Right kidney (tissue), 1 donor: ENCODE measurements around the gene ABCB4.

Experiments
- DNase-seq: peaks from one replicate; pipeline ENCODE4 v3.0.0-alpha.2; 2016

Gene ABCB4

DNA sequence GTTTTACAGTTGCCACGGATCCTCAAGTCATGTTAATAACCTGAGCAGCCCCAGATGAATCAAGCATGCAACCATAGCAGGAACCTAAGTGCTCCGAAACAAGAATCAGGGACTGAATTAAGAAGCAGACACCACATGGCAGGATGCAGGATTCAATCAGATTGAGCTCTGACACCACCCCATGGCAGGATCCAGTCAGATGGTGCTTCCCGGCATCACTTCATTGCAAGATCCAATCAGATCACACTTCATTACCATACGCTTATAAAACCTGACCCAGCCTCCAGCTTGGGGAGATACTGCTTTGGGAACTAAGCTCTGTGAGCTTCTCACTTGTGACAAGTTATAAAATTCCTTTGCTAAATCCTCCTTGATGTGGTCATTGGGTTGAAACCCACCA lies 55.3 kb downstream of the ABCB4 start:
- no peak for DNase-seq

DNA sequence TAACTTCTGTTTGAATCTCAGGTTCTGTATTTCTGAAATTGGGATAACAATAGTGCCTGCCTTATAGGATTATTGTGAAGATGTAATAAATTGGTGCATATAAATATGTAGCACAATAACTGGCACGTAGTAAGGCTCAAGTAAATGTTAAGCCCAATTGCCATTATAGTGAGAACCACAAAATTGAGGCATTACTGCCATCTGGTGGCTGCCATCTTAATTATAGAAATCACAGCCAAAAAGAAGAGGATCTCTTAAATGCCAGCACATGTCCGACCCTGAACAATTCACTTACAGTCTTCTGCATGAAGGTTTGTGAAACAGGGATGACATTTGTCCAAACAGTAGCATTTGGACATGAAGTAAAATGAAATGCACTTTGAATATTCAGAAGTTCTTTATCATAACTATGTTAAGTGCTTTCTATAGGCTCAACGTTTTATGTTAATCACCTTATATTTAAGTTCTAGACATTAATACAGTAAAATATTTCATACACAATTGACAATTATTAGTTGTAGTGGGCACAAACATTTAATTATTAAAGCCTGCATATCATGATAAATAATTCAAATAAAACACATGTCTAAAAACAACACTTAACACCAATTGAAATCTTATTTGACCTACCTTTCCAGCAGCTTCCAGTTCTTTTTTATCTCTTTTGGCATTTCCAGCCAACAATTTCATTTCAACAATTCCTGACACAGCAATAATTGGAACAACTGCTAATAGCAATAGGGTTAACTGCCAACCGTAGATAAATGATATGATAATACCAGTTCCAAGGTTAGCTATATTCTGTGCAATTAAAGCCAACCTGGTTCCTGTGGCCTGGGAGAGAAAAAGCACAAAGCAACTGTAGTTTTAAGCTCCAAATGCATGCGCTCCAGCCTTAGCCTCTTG lies 58.5 kb downstream of the ABCB4 start:
- DNase-seq = no peak

DNA sequence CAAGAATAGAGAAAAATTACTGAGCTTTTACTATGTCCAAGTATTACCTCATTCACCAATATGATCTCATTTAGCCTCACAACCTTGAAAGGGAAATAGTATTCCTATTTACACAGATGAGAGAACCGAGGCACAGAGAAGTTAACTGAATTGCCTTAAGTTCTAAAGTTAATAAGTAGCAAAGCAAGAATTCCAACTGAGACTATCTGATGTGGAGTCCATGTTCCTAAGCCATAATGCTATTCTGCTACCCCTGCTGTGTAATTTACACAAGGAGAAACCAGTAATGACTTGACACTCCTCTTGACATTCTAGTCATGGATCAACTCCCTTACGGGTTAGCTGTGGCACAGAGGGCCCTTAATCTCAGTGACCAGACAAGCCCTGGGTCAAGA lies 60.7 kb downstream of the ABCB4 start:
- no peak for DNase-seq

DNA sequence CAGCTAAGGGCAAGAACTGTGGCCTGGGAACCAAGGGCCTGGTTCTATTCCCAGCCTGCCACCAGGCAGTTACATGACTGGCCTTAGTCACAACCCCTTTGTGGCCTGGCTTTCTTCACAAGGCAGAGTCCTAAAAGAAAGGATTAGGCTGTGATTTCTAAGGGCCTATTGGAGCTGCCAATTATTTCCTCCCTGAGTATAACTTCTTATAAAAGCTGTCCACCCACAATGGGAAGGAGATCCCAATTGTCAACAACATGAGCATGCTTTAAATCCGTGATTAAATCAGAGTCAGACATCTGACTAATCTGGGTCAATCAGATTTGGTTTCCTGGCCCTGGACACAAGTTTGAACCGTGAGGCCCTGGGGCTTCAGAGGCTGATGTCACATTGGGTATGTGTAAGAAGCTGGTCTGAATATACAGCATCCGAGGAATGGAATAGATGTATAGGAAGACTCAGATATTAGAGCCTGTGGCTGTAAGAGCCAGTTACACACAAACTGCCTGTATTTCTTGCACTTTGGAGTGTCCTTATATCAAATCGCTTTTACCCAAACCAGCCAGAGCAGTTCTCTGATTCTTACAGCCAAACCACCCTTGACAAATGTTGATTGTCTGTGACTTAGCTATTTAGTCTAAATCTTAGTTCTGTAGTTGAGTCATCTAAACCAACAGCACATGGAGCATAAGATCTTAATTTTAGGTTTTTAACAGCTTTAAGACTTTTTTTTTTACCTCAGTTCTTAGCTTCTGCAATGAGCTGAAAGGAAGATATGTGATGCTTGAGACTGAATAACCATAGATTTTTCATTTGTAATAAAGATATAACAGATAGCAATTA lies 61.3 kb downstream of the ABCB4 start:
- DNase-seq = no peak

DNA sequence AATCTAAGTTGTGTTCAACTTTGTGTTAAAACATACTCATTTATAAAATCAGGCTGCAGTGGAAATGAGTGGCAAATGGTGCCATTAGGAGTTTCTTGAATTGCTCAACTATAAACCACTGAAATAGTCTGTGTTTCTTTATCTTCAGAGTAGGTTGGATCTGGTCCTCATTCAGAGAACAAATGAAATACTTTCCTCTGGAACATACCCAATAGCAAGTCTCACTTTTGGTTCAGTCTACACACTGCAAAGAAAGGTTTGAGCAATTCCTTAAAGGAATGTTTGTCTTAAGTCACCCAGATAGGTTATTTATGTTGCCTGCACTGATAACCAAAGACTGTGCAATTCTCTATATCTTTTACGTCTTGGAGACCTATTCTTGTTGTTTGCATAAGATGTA lies 62.5 kb downstream of the ABCB4 start:
- DNase-seq = no peak

DNA sequence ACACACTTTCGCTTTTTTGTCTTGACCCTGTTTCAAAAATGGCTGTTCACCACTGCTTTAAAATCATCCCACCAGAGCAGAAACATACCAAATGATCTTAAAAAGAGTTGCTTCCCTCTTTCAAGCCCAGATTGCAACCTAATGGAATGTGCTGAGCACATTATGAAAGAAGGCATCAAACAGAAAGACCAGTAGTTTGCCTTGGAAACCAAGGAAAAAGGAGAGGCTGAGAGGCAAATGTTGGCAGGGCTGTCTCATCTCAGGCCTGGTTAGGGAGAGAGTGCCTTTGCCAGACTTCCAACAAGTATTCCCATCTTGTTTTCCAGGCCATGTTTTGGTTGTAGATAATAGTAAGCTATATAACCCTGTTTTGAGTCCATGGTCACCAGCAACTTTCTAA lies 64.3 kb downstream of the ABCB4 start:
- DNase-seq = no peak

DNA sequence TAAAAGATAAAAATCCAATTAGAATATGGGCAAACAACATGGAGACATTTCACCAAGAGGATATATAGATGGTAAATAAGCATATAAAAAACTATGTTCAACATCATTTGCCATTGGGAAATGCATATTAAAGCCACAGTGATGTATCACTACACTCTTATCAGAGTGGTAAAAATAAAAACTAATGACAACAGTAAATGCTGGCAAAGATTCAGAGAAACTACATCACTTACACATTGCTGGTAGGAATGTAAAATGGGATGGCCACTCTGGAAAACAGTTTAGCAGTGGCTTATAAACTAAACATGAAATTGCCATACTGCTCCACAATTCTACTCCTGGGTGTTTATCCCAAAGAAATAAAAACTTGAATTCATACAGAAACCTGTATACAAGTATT lies 70.8 kb downstream of the ABCB4 start:
- no peak for DNase-seq

DNA sequence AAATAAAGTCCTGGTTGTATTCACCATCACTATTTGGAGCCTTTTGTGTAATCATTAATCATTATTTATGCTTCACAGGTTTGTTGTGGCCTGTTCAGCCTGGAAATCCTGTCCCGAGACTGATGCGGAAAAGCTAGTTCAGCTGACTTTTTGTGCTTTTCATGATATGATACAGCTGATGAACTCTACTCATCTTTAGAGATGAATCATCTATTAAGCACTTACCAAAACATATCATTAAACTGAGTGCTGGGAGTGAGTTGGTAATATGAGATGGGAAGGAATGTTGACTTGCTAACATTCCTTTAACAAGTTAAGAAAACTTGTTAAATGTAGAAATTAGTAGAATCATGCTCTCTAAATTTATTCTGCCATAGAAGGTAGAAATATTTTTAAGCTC lies 77.0 kb downstream of the ABCB4 start:
- no peak for DNase-seq

DNA sequence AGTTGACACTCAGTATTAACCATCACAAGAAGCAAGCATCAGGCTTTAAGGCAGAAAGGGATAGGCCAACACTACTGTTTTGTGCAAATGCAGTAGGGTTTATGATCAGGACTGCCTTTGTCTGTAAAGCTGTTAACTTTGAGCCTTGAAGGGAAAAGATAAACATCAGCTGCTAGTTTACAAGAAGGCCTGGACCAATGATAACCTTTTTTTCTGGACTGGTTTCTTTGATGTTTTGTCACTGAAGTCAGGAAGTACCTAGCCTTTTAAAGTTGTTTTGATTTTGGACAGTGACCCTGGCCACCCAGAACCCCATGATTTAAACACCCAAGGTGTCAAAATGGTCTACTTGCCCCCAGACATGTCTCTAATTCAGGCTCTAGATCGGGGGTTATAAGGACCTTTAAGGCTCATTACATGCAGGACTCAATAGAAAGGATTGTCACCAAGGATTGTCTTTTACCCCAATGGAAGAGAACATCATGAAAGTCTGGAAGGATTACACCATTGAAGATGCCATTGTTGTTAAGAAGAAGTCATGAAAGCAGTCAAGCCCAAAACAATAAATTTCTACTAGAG lies 79.9 kb downstream of the ABCB4 start:
- no peak for DNase-seq

DNA sequence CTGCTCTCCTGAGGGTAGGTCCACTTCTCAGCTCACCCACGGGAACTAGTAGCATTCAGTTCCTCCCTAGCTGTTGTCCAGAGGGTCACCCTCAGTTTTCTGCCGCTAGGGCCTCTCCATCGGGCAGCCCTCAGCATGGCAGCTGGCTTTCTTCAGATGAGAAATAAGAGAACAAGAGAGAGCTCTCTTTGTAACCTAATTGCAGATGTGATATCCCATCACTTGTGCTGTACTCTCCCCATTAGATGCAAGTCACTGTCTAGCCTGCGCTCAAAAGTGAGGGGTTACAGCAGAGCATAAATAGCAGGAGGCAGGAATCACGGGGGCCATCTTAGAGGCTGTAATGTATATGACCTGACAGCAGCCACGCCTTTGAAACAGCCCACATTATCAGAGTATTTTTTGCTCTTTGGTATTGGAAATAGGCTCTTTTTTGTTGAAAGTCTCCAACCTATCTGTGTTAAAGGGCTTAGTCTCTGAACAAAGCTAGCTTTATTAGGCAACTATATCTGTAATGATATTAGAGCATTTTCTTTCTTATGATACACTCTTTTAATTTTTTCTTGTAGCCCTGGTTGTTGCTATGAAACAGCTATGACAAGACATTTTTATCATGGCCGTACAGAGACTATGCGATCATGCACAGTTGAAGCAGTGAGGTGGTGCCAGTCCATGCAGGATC lies 84.3 kb downstream of the ABCB4 start:
- DNase-seq = no peak

DNA sequence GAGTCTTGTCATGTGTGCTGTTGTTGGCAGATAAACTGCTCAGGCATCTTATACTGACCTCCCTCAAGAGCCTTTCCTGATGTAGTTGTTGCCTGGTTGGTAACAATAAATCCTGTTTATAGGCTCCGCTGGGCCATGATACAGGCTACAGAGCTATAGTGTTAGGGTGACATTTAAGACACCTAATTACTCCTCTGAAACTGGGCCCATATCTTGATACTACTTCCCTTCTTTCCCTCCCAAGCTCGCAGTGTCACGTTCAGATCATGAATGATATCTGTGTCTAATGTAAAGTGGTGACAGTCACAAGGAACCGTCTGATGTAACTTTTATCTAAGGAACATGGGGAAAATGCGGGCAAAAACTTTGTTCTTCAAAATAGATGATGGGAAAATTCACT lies 94.6 kb downstream of the ABCB4 start:
- DNase-seq = no peak

DNA sequence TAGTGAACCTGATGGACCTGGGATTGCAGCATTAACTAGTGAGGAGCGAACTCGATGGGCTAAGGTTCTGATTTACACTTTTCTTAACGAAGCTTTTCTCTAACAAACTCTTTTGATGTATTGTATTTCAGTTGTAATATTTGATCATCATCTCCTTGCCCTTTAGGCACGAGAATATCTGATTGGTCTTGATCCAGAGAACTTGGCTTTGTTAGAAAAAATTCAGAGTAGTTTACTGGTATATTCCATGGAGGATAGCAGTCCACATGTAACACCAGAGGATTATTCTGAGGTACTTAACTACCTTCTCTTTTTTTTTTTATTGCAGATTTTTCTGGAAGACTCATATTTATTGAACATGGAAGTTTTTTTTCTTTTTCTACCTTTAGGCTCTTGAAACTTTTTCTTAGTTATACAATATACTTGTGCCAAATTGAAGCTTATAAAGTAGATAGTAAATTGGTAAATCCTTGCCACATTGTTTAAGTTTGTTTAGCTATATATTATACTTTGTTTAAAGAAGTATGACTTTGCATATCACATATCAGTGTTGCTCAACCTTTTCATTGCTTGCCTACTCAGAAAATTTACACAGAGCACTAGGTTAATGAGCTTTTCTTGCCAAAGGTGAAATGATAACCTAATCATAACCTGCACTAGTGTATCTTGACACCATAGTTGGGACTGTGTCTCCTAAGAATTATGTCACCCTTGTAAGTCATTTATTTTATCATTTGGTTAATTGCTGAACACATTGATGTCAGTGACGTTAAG lies 99.6 kb downstream of the ABCB4 start:
- no peak for DNase-seq

DNA sequence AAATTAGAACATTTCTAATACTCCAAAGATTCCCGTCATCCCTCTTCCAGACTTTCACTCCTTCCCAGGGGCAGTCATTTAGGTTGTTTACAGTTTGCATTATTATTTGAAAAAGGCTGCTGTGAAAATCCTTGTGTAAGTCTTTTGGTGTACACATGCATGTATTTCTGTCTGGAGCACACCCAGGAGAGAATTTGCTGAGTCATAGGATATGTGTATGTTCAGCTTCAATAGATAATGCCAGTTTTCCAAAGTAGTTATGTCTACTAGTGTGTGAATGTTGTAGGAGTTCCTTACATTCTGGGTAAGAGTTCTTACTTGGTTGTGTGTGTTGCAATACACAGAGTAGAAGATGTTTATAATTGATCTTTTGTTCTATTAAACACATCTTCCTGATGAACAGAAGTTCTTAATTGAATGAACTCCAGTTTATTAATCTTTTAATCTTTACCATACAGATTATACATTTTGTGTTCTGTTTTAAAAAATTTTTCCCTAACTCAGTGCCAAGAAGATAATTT lies 104.8 kb downstream of the ABCB4 start:
- no peak for DNase-seq

DNA sequence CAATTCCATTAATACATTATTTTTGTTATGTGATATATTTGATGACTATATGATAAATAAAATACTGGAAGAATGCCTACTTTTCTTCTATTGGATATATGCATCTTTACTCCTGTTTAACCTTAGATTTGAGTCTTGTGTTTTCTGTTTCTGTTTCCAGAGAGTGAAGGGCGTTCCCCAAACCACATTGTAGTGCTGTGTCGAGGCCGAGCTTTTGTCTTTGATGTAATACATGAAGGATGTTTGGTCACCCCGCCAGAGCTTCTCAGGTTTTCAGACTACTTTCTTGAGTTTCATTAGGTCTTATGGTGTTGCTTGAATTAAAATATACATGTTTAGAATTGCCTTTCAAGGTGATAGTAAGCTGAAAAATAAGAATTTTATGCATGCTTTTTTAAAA lies 106.3 kb downstream of the ABCB4 start:
- DNase-seq = no peak

DNA sequence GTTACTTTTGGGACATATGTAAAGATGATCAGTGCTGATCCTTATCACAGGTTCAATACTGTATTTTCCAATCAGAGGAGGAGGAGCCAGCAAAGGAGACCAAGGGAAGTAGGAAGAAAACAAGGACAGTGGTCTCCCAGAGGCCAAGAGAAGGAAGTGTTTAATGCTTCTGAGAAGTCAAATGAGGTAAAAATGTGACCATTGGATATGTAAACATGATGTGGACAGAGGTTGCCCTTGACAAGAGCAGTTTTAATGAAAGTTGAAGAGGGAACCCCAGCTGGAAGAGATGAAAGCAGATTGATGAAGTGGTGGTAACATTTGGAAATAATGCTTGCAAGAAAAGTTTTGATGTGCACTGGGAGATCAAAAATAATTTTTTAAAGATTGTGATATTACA lies 111.2 kb downstream of the ABCB4 start:
- no peak for DNase-seq

DNA sequence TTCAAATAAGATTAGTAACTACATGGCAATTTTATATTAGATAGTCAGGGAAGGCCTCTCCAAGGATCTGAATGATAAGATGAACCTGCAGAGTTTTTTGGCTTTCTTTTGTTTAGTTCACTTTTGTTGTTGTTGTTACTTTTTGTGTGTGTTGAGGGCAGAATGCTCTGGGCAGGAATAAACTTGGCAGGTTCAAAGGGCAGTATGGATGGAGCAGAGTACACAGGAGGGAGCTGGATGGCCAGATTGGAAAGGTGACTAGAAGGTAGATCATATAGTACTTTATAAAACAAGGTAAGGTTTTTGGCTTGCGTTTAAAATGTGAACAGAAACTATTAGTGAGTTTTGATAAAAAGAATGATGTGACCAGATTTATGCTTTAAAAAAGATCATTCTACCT lies 112.1 kb downstream of the ABCB4 start:
- no peak for DNase-seq

DNA sequence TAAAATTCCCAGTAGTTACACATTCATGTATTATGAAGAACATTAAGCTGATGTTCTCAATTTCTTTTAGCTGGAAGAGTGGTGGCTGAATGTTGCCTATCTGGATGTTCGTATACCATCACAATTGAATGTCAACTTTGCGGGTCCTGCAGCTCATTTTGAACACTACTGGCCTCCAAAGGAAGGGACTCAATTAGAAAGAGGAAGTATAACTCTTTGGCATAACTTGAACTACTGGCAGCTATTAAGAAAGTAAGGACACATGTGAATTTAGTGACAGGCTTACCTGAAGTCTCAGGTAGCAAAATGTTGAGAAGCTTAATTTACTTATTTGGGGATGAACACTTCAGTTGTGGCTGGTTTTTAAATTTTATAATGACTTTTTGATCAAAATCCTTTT lies 114.2 kb downstream of the ABCB4 start:
- no peak for DNase-seq

DNA sequence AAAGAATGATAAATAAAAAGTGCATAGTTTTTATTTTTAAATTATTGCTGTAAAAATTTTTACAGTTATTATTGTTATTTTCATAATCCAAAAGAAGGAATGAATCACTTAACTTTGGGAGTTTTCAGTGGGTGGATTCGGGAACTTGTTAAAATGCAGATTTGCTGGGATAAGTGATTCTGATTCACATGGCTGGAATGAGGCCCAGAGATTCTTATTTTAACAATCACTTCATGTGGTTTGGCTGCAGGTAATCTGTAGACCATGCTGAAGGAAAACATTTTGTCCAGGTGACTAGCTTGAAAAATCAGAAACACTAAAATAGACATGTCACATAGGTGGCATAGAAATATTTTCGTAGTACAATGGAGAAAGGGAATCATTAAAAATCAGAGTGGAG lies 116.1 kb downstream of the ABCB4 start:
- DNase-seq = no peak

DNA sequence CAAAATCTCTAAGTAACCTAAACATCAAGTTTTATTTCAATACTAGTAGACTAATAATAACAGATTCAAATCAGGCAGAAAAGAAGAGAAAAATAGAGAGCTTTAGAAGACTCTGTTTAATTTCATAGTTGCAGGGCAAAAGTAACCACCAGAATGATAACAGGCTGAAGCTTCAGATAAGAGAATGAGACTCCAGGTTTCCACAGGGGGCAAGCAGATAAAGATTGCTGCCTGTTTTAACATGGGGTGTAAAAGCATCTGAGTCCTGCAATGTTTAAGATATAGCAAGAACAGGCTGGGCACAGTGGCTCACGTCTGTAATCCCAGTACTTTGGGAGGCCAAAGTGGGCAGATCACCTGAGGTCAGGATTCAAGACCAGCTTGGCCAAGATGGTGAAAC lies 119.0 kb downstream of the ABCB4 start:
- DNase-seq = no peak

DNA sequence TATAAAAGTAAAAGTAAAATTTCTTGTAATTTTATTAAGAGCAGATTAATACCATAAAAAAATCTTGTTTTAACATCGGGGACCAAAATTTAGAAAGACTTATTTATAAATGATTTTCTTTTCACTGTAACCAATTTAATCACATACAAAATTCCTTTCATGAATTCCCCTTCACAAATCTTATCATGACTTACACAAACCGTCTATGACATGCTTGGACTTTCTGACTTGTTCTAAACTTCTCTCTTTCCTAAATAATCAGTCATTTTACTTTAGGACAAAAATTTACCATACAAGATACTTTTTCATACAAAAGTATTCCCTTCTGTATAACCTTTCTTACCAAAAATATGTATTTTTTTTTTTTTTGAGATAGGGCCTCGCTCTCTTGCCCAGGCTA lies 120.7 kb downstream of the ABCB4 start:
- no peak for DNase-seq
